Erythroblast (primary cell): Measurements from ENCODE around the gene NPY4R2.
"Not testable (repeated sequence)": the region's sequence is repeated elsewhere in the genome, so short reads cannot be mapped to it uniquely, and the experiment has no call there.

Experiments used
- GATA1 ChIP-seq: IDR thresholded peaks from 2 replicates; pipeline ENCODE4 v1.6.1; 2011; ENCODE audit warnings: low read depth, mild to moderate bottlenecking, control low read depth, low read length, moderate library complexity
- POLR2A ChIP-seq: IDR thresholded peaks from 2 replicates; pipeline ENCODE4 v1.6.1; 2011; ENCODE audit warnings: mild to moderate bottlenecking, low read length

- TF ChIP-seq POLR2A, GATA1: not testable (repeated sequence)
Measured at GRCh38 chr10:47910486-47910885, 8.0 kb upstream of the NPY4R2 start.
